Skin of body (tissue), 2 donors: Measurements from ENCODE around the gene ANK3. TPM values are rescaled to one million over a fixed set of nuclear protein-coding genes. Genes with fewer than 3 reads are reported as not detected.

ENCODE experiments used
- DNase-seq: peaks from one replicate; lab custom pipeline; 2025; lab: John Stamatoyannopoulos, UW
- total RNA-seq: library from RNA; depleted of rRNA; stranded (reverse); fragments of >200 nt; gene quantifications from one replicate; pipeline ENCODE4 v1.2.3, GENCODE V29; 2014

ANK3 gene
- total RNA-seq, 1 donor from 2014 or later = 78.0 TPM

DNA sequence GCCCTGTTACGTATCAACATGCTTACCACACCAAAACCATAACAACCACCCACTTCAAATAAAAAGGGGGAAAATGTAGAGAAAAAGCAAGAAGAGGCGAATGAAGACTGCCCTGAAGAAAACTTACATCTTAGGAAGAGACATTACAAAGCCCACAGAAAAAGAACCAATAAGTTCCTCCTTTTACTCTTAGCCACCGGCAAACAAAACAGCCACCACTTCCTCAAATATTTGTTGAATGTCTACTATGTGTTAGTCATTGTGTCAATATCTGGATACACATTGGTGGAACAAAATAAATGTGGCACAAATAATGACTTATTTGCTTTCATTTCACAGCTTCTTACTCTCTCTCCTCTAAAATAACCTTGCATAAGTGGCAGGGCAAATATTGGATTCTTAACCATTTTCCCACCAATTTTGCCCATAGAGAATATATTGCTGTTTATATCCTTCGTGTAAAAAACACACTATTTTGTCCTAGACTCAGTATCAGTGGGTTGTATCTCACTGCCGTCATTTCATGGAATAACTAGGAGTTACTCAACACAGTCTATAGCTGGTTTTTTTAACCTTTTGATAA, 106.8 kb downstream of the ANK3 start:
- DNase-seq = no peak

- no peak for DNase-seq
Observed at GRCh38 chr10:60281792-60282353, 107.8 kb downstream of the ANK3 start.

GRCh38 chr10:60281331-60281730, 108.3 kb downstream of the ANK3 start:
- no peak for DNase-seq

DNA sequence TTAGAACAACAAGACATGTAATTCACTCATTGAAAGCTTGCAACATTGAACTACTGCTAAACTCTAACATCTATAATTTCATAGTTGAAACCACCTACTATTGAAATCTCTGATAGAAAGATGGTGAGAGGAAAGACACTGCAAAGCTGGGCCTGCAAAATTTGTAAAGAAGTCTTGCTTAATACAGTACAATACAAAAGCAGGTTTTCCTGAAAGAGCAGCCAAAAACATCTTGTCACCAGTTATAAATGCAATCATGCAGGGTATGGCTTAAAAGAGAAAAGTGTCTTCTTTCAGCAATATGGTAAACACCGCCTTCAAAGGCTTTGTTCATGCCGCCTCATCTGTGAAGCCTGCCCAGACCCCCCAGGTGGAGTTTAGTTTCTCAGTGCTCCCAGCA, 109.2 kb downstream of the ANK3 start:
- no peak for DNase-seq

- no peak for DNase-seq
Observed at GRCh38 chr10:60277656-60278055, 112.0 kb downstream of the ANK3 start.

DNA sequence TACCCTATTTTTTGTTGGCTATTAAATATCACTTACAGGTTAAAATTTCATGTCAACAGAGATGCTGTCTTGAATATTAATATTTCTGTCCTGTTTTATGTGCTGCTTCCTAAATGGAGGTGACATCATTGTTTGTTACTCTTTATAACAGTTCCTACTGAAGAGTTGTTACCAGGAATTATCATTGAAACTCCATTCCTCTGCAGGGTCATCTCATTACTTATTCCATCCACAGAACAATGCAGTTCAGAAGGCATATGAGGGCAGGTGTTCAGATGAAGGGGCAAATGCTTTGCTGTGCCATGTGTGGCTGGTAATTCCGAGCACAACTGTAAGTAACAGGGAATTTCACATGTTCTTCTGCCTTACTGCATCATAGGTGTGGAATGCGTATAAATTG, 113.4 kb downstream of the ANK3 start:
- no peak for DNase-seq

- DNase-seq = no peak
Observed at GRCh38 chr10:60271319-60272040, 118.2 kb downstream of the ANK3 start.

- DNase-seq = no peak
Observed at GRCh38 chr10:60270426-60270825, 119.2 kb downstream of the ANK3 start.

GRCh38 chr10:60267802-60268201, 121.9 kb downstream of the ANK3 start:
- DNase-seq = no peak

- no peak for DNase-seq
Observed at GRCh38 chr10:60266513-60266912, 123.2 kb downstream of the ANK3 start.

- DNase-seq = no peak
Observed at GRCh38 chr10:60262647-60263126, 127.0 kb downstream of the ANK3 start.

GRCh38 chr10:60260321-60260720, 129.4 kb downstream of the ANK3 start:
- DNase-seq = no peak

- DNase-seq = no peak
Observed at GRCh38 chr10:60258429-60258797, 131.3 kb downstream of the ANK3 start.

DNA sequence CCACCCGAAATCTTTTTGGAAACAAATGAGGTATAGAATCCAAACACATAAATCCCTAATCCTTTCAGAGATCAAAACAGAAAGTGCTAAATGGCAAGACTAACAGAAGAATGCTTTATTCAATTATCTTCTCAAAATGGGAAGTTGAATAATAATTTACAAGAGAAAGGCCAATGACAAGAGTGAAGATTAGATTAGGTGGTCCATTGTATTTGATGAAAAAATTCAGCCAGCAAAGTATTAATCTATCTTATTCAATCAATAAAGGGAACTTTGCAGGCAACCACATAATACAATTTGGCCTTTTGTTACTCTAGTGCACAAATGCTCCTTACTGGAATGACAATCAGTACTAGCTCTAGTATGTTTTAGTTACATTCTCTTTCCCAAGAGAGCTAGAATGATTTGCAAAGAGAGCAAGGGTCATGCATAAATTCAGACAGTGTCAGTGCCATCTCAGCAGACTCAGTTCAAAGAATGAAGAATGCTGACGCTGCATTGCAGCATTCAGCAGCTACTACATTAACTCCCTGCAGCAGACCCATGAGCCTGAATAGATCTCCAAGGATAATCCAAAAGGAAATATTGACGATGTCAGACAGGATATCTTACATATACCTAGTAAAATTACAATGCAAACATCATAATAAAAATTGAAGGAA, 131.8 kb downstream of the ANK3 start:
- DNase-seq = no peak

GRCh38 chr10:60254776-60255175, 134.9 kb downstream of the ANK3 start:
- no peak for DNase-seq

DNA sequence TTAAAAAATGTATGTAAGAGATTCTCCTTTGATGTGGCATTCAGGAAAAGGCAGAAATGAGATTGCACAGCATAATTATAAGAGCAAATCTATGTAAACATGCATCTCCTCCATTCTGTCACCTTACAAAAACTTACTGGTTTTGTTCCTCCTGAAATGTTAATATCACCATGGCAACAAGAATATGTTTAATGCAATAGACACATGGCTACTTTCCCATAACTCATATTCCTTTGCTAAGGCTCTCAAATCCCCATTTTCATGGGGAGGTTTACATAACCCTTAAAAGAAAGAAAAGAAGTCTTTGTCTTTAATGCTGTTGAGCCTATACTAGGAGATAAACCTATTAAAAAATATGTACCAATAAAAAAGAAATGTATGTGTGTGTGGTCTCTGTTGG, 136.2 kb downstream of the ANK3 start:
- no peak for DNase-seq

DNA sequence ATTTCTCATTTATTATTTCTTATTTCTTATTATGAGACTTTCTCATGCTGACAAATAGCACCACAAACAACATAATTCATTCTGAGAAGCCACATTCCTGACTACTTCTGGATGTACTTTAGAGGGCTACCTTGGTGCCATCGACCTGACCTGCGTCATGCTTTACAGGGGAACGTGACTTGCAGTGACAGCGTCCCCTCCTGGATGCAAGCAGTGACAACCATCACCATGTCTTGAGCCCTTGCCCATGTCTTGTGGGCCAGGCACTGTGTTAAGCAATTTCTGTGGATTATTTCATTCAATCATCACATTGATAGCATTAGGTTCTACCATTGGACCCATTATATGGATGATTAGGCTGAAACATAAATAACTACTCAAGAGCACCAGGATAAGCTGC, 137.0 kb downstream of the ANK3 start:
- no peak for DNase-seq

GRCh38 chr10:60246382-60246781, 143.3 kb downstream of the ANK3 start:
- no peak for DNase-seq

DNA sequence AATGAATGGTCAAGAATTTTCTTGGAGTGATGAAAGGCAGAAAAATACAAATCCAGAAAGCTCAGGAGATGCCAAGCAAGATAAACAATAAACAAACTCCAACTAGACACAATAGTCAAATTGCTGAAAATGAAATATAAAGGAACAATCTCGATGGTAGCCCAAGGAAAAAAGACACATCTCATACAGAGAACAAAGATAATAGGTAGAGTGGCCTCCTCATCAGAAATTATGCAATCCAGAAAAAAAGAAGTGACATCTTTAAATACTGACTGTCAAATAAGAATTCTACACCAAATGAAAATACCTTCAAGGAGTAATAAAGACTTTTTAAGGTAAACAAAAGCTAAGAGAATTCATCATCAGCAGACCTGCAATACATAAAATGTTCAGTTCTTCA, 150.4 kb downstream of the ANK3 start:
- no peak for DNase-seq

DNA sequence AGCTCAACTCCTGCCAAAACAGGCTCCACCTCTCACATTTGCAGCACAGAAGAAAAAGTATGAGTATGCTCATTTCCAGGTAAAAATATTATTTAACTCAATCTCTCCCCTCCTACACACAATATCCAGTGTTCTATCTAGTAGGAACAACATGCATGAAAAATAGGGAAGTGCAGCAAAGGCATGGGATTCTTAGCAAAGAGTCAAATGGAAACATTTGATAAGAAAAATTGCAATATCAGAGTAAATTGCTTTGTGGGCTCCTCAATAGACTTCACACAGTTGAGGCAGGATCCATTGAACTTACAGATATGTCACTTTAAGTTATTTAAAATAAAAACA, 150.9 kb downstream of the ANK3 start:
- DNase-seq = no peak

- DNase-seq = no peak
Observed at GRCh38 chr10:60237977-60238758, 151.5 kb downstream of the ANK3 start.
